Measurements from ENCODE around the gene GALNS.

Gene GALNS

GRCh38 chr16:88840600-88841215 lies 16.0 kb downstream of the GALNS start:
- TF ChIP-seq CTCF (IDR thresholded peaks at IDR 0.05), result no peak
- no peak overlapping the region for H3K4me3 ChIP-seq

GRCh38 chr16:88839745-88840599 lies 16.8 kb downstream of the GALNS start:
- no peak for TF ChIP-seq CTCF (IDR thresholded peaks at IDR 0.05)
- Histone ChIP-seq H3K4me3 (no peak overlapping the region), H3K27ac (no peak overlapping the region)
- DNase-seq (ENCODE audit: low spot score), result no peak

More at GRCh38 chr16:88840600-88841215, 16.0 kb downstream of the GALNS start:
- no peak for DNase-seq (ENCODE audit: low spot score)
- H3K27ac ChIP-seq, result no peak overlapping the region

GRCh38 chr16:88839026-88839529 lies 17.7 kb downstream of the GALNS start:
- no peak for TF ChIP-seq CTCF (IDR thresholded peaks at IDR 0.05)
- Histone ChIP-seq H3K4me3 (no peak overlapping the region), H3K27ac (no peak overlapping the region)
- no peak for DNase-seq (ENCODE audit: low spot score)

- no peak for DNase-seq (ENCODE audit: low spot score)
- Histone ChIP-seq H3K27ac (no peak overlapping the region), H3K4me3 (no peak overlapping the region)
- no peak for TF ChIP-seq CTCF (IDR thresholded peaks at IDR 0.05)
Observed at GRCh38 chr16:88838566-88838965, 18.2 kb downstream of the GALNS start.

- Histone ChIP-seq H3K27ac (no peak overlapping the region), H3K4me3 (no peak overlapping the region)
- no peak for TF ChIP-seq CTCF (IDR thresholded peaks at IDR 0.05)
- DNase-seq (ENCODE audit: low spot score), result no peak
Observed at GRCh38 chr16:88837806-88838205, 18.9 kb downstream of the GALNS start.

- Histone ChIP-seq H3K4me3 (no peak overlapping the region), H3K27ac (no peak overlapping the region)
- no peak for TF ChIP-seq CTCF (IDR thresholded peaks at IDR 0.05)
- DNase-seq (ENCODE audit: low spot score), result no peak
Observed at GRCh38 chr16:88836791-88837190, 20.0 kb downstream of the GALNS start.
